ENCODE measurements around the gene DOK3. TPM values are rescaled to one million over a fixed set of nuclear protein-coding genes. Genes with fewer than 3 reads are reported as not detected.

Gene DOK3
- total RNA-seq, 6 experiments from 2014 or later = 2.5 to 6.6 (median 3.9) TPM

GRCh38 chr5:177490311-177490991, 19.2 kb downstream of the DOK3 start:
- DNase-seq = no peak
- peaks cover 0 to 2% (median 0%) of the 10 kb centered on the region in 4 donors for H3K36me3 ChIP-seq
- WGBS (ENCODE audit: insufficient coverage, low coverage, low lambda C conversion rate, missing lambda C conversion rate) = 79% methylated on average over 10 of the region's 15 CpGs
- H3K27me3 ChIP-seq = no peaks in the 10 kb centered on the region
- intact Hi-C loops (cut with DNase I) = no loop called here
- no peak overlapping the region for H3K4me3 ChIP-seq
- TF ChIP-seq POLR2A (IDR thresholded peaks at IDR 0.05) (no peak), CTCF (IDR thresholded peaks at IDR 0.05) (no peak)
- no peak overlapping the region for H3K27ac ChIP-seq
- ATAC-seq = no peak
- no peaks in the 10 kb centered on the region for H3K9me3 ChIP-seq
- no peaks in the 10 kb centered on the region for H3K4me1 ChIP-seq

GRCh38 chr5:177489119-177489716, 20.4 kb downstream of the DOK3 start:
- H3K9me3 ChIP-seq = no peaks in the 10 kb centered on the region
- H3K4me3 ChIP-seq = no peak overlapping the region
- H3K4me1 ChIP-seq = no peaks in the 10 kb centered on the region
- no peaks in the 10 kb centered on the region for H3K27me3 ChIP-seq
- no peak for ATAC-seq
- no peak for DNase-seq
- 100% methylated on average over 1 of the region's 26 CpGs for WGBS (ENCODE audit: insufficient coverage, low coverage, low lambda C conversion rate, missing lambda C conversion rate)
- TF ChIP-seq CTCF (IDR thresholded peaks at IDR 0.05) = no peak
- no peak for TF ChIP-seq POLR2A (IDR thresholded peaks at IDR 0.05)
- no peak overlapping the region for H3K27ac ChIP-seq
- intact Hi-C loops (cut with DNase I) = no loop called here
- peaks cover 0 to 2% (median 0%) of the 10 kb centered on the region in 4 donors for H3K36me3 ChIP-seq

GRCh38 chr5:177487975-177488374, 21.7 kb downstream of the DOK3 start:
- DNase-seq = no peak
- intact Hi-C loops (cut with DNase I) = no loop called here
- no peaks in the 10 kb centered on the region for H3K9me3 ChIP-seq
- H3K36me3 ChIP-seq = peaks cover 0 to 2% (median 0%) of the 10 kb centered on the region in 4 donors
- TF ChIP-seq POLR2A (IDR thresholded peaks at IDR 0.05) = no peak
- no peak for TF ChIP-seq CTCF (IDR thresholded peaks at IDR 0.05)
- 74% methylated on average over 3 of the region's 15 CpGs for WGBS (ENCODE audit: insufficient coverage, low coverage, low lambda C conversion rate, missing lambda C conversion rate)
- no peaks in the 10 kb centered on the region for H3K27me3 ChIP-seq
- H3K27ac ChIP-seq = no peak overlapping the region
- no peaks in the 10 kb centered on the region for H3K4me1 ChIP-seq
- no peak overlapping the region for H3K4me3 ChIP-seq
- no peak for ATAC-seq

GRCh38 chr5:177487144-177487543, 22.5 kb downstream of the DOK3 start:
- no peak for DNase-seq
- Histone ChIP-seq H3K9me3 (no peaks in the 10 kb centered on the region), H3K4me3 (no peak overlapping the region), H3K27ac (no peak overlapping the region), H3K27me3 (no peaks in the 10 kb centered on the region), H3K36me3 (peaks cover 0 to 2% (median 0%) of the 10 kb centered on the region in 4 donors), H3K4me1 (no peaks in the 10 kb centered on the region)
- intact Hi-C loops (cut with DNase I) = no loop called here
- 100% methylated on average over 2 of the region's 8 CpGs for WGBS (ENCODE audit: insufficient coverage, low coverage, low lambda C conversion rate, missing lambda C conversion rate)
- no peak for ATAC-seq
- TF ChIP-seq CTCF (IDR thresholded peaks at IDR 0.05) (no peak), POLR2A (IDR thresholded peaks at IDR 0.05) (no peak)
